Stimulated activated CD8-positive, alpha-beta memory T cell treated with anti-CD3 and anti-CD28 coated beads, Interleukin-4, amount 100 ng/mL, for 4 hours (primary cell): ENCODE measurements around the gene KCNK15.
"Not testable (repeated sequence)": the region's sequence is repeated elsewhere in the genome, so short reads cannot be mapped to it uniquely, and the experiment has no call there.

Experiments
- DNase-seq, 2 donors: peaks; one replicate each; pipeline ENCODE4 v3.0.0-alpha.2; 2020; ENCODE audit warnings: low read depth in 2 of 2, low spot score in 1 of 2

KCNK15 gene

DNA sequence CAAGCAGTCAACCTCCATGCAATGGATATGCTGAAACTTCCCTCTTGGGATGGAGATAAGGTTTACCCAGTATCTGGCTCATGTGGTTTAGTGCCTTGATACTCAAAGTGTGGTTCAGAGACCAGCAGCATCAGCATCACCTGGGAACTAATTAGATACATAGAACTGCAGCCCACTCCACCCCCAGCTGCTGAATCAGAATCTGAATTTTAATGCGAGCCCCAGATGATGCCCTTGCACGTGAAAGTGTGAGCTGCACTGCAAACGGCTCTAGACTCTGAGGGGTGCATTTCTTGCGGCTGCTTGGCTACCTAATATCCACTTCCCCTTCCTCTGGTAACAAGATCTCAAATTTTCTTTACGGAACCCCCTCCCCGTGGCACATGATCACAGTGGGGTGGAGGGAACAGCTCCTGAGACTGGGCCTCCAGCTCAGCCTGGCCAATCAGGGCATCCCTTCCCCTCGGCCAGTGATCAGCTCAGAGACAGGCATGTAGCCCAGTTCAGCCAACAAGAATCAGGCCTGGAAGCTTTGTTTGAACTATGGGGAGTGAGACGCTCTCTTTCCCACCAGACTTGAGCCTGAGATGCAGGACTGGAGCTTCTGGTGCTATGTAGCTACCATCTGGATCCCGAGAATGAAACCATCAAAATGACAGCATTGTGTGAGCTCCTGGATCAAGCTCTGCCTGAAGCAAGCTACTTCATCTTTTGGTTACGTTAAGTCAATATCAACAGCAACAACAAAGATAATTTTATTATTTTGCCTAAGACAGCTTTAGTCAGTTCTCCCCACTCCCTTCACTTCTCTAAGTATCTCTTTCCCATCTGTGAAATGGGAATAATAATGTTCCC lies 12.8 kb downstream of the KCNK15 start:
- no peak for DNase-seq

DNA sequence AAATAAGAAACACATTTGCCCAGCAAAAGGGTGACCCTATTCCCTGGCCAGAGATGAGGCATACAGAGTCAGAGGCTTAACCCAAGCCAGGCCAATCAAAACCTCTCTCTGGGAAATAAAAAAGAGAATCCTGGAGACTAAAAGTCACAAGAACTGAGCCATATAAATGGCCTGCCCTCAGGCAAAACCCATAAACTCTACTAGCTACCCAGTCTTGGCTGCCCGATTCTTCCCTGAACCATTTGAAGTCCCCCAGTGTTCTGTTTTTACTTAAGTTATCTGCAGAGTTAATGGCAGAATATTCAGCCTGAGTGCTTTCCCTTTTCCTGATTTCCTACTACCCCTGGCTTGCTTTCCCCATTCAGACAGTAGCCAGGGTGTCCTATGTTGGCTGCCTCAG lies 13.9 kb downstream of the KCNK15 start:
- DNase-seq = no peak

GRCh38 chr20:44761423-44761822 lies 15.8 kb downstream of the KCNK15 start:
- DNase-seq = no peak

DNA sequence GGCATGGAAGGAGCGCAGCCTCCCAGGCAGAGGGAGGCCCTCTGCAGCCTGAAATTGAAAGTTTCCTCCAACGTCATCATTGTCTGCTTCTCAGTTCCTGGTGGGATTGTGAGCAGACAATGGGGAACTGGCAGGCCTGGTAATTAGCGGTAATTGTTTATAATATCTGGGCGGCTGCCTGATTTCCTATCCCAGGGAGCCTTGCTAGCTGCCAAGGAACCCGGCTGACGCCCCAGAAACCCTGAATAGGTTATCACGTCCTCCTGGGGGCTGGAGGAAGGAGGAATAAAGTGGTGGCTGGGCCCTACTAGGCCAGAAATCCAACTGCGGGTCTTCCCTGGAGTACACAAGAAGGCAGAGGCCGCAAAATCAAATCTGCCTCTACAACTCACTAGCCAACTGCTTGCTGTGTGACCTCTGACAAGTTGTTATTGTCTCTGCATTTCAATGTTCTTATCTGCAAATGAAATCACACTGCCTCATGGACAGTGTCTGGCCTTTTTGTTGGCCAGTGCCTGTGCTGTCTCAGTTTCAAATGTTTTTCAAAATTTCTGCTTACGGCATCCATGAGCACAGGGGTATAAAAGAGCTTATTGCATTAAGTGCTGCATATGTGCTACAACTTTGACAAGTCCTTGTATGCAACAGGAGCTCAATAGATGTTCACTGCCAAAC lies 16.9 kb downstream of the KCNK15 start:
- DNase-seq = no peak

- not testable (repeated sequence) for DNase-seq
Observed at GRCh38 chr20:44763798-44764197, 18.1 kb downstream of the KCNK15 start.

- no peak for DNase-seq
Observed at GRCh38 chr20:44765091-44765490, 19.4 kb downstream of the KCNK15 start.

GRCh38 chr20:44765701-44766347 lies 20.2 kb downstream of the KCNK15 start:
- no peak for DNase-seq

- DNase-seq = no peak
Observed at GRCh38 chr20:44768256-44768655, 22.6 kb downstream of the KCNK15 start.

- DNase-seq = no peak
Observed at GRCh38 chr20:44768854-44769480, 23.3 kb downstream of the KCNK15 start.

DNA sequence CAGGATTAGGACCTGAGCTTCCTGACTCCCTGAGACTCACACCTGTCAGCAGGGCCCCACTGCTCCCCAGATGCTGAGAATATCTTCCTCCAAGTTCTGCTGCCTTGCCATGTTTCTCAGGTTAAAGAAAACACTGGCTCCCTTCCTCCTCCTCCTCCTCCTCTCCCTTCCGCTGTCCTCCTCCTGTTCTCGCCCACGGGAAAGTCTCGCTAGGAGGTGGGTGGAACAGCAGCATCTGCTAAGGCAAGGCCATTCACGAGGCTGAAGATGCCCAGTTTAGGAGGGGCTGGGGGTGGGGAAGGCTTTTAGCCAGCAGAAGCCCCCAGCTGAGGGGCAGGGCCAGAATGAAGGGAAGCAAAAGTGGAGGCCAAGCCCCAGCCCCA lies 23.8 kb downstream of the KCNK15 start:
- no peak for DNase-seq

GRCh38 chr20:44770484-44771171 lies 25.0 kb downstream of the KCNK15 start:
- no peak for DNase-seq

GRCh38 chr20:44771172-44771535 lies 25.5 kb downstream of the KCNK15 start:
- DNase-seq = no peak

GRCh38 chr20:44772636-44773035 lies 27.0 kb downstream of the KCNK15 start:
- DNase-seq = no peak

GRCh38 chr20:44773070-44773829 lies 27.6 kb downstream of the KCNK15 start:
- no peak for DNase-seq

- DNase-seq = no peak
Observed at GRCh38 chr20:44776980-44777379, 31.3 kb downstream of the KCNK15 start.

DNA sequence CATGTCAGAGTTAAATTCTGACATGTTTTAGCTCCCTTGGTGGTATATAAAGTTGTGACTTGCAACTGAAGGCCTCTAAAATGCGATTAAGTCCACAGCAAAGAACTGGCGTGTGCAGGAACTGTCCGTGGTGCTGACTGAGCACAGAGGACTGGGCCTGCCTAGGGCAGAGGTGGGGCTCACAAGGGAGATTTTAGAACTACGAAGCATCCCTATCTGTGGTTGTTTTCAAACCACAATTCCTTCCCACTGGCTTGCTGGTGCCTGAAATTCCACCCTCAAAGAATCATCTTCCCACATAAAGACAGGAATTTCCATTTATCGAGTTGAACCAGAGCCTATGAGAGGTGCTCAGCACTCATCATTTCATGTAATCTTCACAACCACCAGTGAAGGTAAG lies 34.6 kb downstream of the KCNK15 start:
- DNase-seq = no peak

DNA sequence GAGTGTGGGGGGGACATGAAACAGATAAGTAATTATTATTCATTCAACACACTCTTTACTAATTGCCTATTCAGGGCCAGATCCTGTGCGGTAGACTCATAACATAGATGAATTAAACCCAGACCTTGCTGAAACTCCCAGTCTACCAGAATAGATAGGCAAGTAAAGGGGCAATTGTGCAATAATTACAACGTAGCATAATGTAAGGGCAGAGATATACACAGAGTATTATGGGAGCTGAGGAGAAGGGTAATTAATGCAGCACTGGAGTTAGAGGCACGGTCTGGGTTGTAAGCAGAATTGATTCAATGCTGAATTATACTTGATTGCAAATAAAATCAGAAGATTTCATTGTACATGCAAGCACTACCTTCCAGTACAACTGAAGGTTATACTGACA lies 35.5 kb downstream of the KCNK15 start:
- no peak for DNase-seq

GRCh38 chr20:44781791-44782190 lies 36.1 kb downstream of the KCNK15 start:
- no peak for DNase-seq

GRCh38 chr20:44784688-44785087 lies 39.0 kb downstream of the KCNK15 start:
- DNase-seq = no peak

DNA sequence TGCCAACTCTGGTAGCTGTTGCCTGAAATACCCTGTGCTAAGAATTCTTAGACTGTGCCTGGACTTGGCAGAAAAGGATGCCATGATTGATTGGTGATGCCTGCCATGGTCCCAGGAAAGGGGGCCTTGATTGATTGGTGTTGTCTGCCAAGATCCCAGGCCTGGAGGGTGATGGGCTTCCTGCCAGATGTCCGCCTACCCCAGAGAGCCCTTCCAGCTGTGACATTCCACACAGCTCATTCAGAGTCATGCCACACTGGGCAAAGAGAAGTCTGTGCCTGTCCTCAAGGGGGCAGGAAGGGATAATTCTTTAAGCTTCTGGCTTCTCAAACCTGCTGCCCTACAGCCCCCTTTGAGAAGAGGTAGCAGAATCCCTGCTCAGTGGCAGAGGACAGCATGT lies 40.1 kb downstream of the KCNK15 start:
- no peak for DNase-seq
